Stimulated activated CD8-positive, alpha-beta memory T cell treated with anti-CD3 and anti-CD28 coated beads, Interleukin-4, amount 100 ng/mL, for 4 hours (primary cell): ENCODE measurements around the gene OR10J5.
"Not testable (repeated sequence)": the region's sequence is repeated elsewhere in the genome, so short reads cannot be mapped to it uniquely, and the experiment has no call there.

Experiments
- DNase-seq, 2 donors: peaks; one replicate each; pipeline ENCODE4 v3.0.0-alpha.2; 2020; ENCODE audit warnings: low read depth in 2 of 2, low spot score in 1 of 2

The OR10J5 gene

GRCh38 chr1:159535907-159536306 is at the start of gene OR10J5:
Gene OR10J5, minus strand, starts transcription at chr1:159536007. Its CDS starts 0 bp downstream, at chr1:159536007.
- no peak for DNase-seq

GRCh38 chr1:159584536-159584935 is 48.7 kb upstream of the OR10J5 start:
- DNase-seq, result no peak

GRCh38 chr1:159581422-159581821 is 45.6 kb upstream of the OR10J5 start:
- DNase-seq, result no peak

- no peak for DNase-seq
Measured at GRCh38 chr1:159580340-159580739, 44.5 kb upstream of the OR10J5 start.

- no peak for DNase-seq
Measured at GRCh38 chr1:159577446-159577845, 41.6 kb upstream of the OR10J5 start.

- no peak for DNase-seq
Measured at GRCh38 chr1:159562680-159563079, 26.9 kb upstream of the OR10J5 start.

GRCh38 chr1:159561497-159561896 is 25.7 kb upstream of the OR10J5 start:
- DNase-seq, result no peak

- no peak for DNase-seq
Measured at GRCh38 chr1:159560599-159560998, 24.8 kb upstream of the OR10J5 start.

- DNase-seq, result no peak
Measured at GRCh38 chr1:159556931-159557369, 21.1 kb upstream of the OR10J5 start.

- no peak for DNase-seq
Measured at GRCh38 chr1:159554696-159555095, 18.9 kb upstream of the OR10J5 start.

GRCh38 chr1:159554261-159554660 is 18.5 kb upstream of the OR10J5 start:
- no peak for DNase-seq

- DNase-seq, result no peak
Measured at GRCh38 chr1:159548126-159548525, 12.3 kb upstream of the OR10J5 start.

GRCh38 chr1:159532922-159533321 is 2.9 kb downstream of the OR10J5 start:
- no peak for DNase-seq

GRCh38 chr1:159524792-159525191 is 11.0 kb downstream of the OR10J5 start:
- DNase-seq, result not testable (repeated sequence)

GRCh38 chr1:159510229-159510541 is 25.6 kb downstream of the OR10J5 start:
- DNase-seq, result no peak

- DNase-seq, result no peak
Measured at GRCh38 chr1:159509440-159510228, 26.2 kb downstream of the OR10J5 start.

GRCh38 chr1:159508951-159509350 is 26.9 kb downstream of the OR10J5 start:
- no peak for DNase-seq

- no peak for DNase-seq
Measured at GRCh38 chr1:159505676-159506075, 30.1 kb downstream of the OR10J5 start.

GRCh38 chr1:159501082-159501481 is 34.7 kb downstream of the OR10J5 start:
- no peak for DNase-seq

GRCh38 chr1:159494513-159495210 is 41.1 kb downstream of the OR10J5 start:
- not testable (repeated sequence) for DNase-seq

- DNase-seq, result no peak
Measured at GRCh38 chr1:159493354-159493753, 42.5 kb downstream of the OR10J5 start.

- DNase-seq, result no peak
Measured at GRCh38 chr1:159492575-159493323, 43.1 kb downstream of the OR10J5 start.
